T-helper 1 cell treated with Interleukin-12 subunit alpha and Interleukin-12 subunit beta and Interleukin-4 antibody, amounts not matched to agents 30 ng/mL and 1 ng/mL, for 36 hours (primary cell): ENCODE measurements around the gene ZNF136. TPM values are rescaled to one million over a fixed set of nuclear protein-coding genes. Genes with fewer than 3 reads are reported as not detected.

Source experiments
- intact Hi-C: fragments of 100-400 bp; cut with micrococcal nuclease; formaldehyde crosslinking; loops from one replicate; pipeline ENCODE4 v1.15.1; 2024
- total RNA-seq: library from RNA; stranded (reverse); gene quantifications from 2 replicates; pipeline ENCODE4 v1.2.3, GENCODE V29; 2022

ZNF136 gene
- total RNA-seq, 1 donor from 2014 or later: 17.5 TPM

DNA sequence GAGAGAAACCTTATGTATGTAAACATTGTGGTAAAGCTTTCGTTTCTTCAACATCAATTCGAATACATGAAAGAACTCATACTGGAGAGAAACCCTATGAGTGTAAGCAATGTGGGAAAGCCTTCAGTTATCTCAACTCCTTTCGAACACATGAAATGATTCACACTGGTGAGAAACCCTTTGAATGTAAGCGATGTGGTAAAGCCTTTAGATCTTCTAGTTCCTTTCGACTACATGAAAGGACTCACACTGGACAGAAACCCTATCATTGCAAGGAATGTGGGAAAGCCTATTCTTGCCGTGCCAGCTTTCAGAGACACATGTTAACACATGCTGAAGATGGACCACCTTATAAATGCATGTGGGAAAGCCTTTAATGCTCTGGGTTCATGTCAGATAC, 24.7 kb downstream of the ZNF136 start:
- intact Hi-C loops: no loop called here

DNA sequence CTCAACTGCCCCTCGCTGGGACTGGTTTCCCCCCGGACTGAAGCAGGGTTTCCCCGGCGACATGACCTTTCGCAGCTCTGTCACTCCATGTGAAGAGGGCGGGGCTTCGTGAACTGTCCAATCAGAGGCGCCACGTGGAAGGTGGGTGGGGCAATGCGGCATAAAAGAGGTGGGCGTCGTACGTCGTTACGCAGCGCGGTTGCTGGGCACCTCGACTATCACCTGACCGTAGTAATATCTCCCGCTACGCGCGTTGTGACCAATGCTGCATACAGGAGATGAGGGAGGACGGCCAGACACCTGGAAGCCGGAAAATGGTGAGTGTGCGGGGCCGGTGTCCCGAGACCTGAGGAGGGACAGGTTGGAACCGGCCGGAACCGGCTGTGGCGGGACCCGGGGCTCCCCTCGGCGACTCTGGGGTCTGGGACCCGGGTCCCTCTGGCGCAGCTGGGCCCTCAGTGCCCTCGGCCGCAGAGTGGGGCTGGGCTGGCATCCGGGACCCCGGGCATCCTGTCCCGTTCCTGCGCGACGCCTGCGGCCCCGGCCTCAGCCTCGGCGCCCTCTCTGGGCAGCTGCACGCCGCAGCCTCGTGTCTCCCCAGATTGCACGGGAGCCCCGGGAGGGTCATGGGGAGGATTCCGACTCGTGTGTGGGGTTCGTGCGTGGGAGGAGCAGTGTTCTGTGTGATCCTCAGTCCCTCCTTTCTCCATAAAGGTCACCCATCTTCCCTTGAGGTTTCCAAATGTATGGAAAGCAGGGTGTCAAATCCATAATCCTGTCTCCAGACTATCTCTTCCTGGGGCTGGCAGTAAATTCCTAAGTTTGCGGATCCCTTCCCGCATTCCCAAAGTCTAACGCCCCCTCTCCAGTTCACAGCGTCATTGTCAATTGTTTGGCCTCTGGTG, 32.2 kb downstream of the ZNF136 start:
- intact Hi-C loops: no loop called here

DNA sequence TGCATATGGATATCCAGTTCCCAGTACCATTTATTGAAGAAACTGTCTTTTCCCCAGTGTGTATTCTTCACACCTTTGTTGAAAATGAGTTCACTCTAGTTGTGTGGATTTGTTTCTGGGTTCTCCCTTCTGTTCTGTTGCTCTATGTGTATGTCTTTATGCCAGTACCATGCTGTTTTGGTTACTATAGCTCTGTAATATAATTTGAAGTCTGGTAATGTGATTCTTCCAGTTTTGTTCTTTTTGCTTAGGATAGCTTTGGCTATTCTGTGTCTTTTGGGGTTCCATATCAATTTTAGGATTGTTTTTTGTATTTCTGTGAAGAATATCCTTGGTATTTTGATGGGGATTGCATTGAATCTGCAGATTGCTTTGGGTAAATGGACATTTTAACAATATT, 35.2 kb downstream of the ZNF136 start:
- intact Hi-C loops: no loop called here

DNA sequence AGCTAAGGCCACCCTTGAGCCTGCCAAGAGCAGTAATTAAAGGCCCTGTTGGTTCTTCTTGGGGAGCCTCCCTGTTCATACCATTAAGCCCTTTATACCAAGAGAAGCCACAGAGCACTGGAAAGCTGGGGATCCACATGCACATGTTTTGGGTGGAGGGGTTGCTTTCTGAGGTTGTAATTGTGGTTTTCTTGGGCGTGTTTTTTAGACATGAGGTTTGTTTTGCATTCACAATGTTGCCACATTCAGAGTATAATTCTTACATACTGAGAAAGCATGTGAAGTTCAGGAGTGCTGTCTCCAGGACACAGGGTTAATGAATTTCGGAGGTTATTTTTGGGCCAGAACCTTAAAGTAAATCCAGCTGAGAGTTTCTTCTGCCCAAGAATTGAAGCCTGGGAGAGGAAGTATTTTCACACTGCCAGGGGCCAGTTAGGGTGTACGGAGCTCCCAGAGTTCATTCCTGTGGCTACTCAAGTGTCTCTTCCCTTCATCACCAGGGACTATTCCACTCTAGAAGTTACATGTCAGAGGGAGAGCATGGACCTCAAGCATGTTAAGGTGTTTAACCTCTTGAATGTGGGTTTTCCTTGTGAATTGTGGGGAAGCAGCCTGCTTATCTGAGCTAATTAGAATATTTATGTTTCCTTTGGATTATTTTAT, 37.0 kb downstream of the ZNF136 start:
- intact Hi-C loops: no loop called here

DNA sequence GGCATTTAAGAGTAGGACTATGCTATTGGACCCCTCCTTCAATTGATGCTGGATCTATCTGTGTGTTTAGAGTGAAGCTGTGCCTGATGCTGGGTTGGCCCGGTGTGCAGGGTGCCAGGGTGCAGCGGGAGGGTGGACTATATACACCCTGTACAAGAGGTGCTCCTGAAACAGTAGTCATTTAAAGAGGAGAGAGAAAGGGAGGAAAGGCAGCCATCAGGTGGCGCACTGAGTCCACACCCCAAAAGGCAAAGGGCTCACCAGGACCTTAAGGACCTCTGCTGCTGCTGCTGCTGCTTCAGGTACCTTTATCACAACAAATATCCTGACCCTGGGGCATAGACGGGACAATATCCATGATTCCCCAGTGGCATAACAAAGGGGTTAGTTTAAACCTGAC, 39.4 kb downstream of the ZNF136 start:
- intact Hi-C loops: loop anchor here (2.0 kb wide), 1 partner anchor 349 kb away; the partner anchor contains the start of gene ZNF564

DNA sequence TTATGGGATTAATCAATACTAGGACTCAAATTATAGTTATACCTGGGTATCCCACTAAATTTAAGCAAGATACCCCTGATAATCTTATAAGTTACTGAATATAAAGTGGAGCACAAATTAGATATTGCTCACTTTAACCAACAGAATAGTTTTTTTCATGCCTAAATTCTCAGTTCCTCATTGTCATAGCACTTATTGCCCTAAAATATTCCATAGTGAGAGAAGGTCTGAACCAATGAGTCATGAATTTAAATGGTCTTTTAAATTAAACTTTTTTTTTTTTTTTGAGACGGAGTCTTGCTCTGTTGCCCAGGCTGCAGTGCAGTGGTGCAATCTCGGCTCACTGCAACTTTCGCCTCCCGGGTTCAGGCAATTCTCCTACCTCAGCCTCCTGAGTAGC, 42.4 kb downstream of the ZNF136 start:
- intact Hi-C loops: no loop called here

DNA sequence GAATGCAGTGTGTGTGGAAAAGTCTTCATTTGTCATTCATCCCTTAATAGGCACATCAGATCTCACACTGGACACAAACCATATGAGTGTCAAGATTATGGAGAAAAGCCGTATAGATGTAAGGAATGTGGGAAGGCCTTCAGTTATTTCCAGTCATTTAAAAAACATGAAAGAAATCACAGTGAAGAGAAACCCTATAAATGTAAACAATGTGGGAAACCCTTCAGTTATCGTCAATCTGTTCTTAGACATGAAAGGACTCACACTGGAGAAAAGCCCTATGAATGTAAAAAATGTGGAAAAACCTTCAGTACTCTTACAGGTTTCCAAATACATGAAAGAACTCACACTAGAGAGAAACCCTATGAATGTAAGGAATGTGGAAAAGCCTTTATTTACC, 45.3 kb downstream of the ZNF136 start:
- intact Hi-C loops: no loop called here

DNA sequence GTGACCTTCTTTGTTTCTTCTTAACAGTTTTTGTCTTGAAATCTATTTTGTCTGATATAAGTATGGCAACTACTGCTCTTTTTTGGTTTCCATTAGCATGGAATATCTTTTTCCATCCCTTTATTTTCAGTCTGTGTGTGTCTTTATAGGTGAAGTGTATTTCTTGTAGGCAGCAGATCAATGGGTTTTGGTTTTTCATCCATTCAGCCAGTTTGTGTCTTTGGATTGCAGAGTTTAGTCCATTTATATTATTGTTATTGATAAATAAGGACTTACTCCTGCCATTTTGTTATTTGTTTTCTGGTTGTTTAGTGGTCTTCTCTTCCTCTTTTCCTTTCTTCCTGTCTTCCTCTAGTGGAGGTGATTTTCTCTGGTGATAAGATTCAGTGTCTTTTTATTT, 54.4 kb downstream of the ZNF136 start:
- intact Hi-C loops: no loop called here

DNA sequence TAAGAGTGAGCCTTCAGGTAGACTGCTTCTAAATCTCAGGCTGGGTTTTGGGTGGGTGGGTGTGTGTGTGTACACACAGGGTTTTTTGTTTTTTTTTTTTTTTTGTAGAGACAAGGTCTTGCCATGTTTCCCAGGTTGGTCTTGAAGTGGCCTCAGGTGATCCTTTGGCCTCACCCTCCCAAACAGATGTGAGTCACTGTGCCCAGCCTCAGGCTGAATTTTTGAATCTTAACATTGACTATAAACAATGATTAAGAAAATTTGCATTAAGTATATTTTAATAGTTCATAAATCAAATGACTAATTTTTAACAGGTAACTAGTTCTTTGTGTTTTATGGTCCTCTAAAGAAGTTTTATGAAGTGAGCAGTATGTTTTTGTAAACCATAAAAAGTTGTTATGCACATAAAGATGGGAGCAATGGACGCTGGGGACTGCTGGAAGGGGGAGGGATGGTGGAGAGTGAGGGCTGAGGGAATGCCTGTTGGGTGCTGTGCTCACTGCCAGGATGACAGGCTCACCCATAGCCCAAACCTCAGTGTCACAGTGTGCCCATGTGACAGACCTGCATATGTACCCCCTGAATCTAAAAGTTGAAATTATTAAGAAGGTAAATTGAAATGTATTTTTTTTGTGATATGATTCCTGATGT, 60.2 kb downstream of the ZNF136 start:
- intact Hi-C loops: no loop called here

DNA sequence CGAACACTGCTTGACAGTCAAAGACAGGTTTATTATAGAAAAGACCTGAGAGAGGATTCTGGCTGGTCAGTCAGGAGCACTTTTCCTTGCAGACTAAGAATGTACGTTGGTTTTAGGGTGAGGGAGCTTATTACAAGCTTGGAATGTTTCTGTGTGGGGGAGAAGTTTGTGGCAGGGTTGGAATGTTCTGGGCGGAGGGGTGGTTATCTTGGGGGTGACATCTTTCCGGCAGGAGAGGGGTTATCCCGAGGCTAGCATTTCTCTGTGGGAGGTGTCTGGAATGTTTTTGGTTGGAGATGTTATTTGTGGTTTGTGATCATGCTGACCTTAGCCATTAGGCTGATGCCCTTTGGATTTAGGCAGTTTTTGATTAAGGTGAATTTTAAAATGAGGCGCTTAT, 61.8 kb downstream of the ZNF136 start:
- intact Hi-C loops: no loop called here

DNA sequence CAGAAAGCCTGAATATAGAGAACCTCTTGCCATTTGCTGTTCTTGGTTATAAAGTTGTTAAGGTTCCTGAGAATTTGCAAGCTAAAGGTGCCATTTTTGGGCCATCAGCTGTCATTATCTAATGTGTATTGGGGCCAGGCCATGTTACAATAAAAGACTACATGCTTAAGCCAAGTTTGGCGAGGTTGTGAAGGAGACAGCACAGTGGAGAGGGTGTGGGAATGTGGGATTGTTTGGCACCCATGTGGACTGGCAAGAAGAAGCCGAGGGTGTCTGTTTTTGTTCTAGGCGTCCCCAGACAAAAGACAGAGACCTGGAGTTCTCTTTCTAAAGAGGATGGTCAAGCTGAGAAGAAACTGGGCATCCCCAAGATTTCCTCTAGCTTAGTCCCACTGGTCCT, 67.1 kb downstream of the ZNF136 start:
- intact Hi-C loops: no loop called here

DNA sequence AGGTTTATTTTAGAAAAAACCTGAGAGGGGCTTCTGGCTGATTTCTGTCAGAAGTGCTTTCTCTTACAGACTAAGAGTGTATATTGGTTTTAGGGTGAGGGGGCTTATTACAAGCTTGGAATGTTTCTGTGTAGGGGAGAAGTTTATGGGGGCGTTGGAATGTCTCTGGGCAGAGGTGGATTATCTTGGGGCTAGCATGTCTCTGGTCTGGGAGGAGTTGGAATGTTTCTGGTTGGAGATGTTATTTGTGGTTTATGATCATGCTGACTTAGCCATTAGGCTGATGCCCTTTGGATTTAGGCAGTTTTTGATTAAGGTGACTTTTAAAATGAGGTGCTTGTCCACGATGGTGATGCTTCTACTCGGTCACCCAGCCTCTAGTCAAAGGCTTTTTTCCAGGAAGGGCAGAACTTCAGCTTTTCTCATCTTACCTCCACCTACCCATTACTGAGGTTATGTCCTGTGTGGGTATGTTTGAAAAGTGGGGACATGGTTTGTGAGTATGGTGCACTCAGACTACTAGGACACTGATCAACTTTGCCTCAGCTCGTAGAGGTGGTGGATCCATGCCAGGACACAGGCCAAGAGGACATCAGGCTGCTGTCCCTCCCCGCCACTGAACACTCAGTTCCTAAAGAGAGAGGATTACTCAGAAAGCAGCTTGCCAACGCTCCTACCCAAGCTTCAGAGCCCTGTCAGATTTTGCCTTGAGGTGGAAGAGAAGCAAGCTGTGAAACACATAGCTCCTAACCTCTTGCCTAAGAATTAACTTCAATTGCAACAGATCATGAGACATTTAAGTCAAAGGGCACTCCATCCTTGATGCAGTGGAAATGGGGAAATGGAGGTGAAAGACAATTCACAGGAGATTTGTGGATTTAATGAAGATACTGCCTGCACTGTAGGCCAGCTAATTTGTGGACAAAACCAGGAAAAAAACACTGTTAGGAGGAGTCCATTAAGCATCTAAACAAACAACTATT, 68.1 kb downstream of the ZNF136 start:
- intact Hi-C loops: no loop called here

DNA sequence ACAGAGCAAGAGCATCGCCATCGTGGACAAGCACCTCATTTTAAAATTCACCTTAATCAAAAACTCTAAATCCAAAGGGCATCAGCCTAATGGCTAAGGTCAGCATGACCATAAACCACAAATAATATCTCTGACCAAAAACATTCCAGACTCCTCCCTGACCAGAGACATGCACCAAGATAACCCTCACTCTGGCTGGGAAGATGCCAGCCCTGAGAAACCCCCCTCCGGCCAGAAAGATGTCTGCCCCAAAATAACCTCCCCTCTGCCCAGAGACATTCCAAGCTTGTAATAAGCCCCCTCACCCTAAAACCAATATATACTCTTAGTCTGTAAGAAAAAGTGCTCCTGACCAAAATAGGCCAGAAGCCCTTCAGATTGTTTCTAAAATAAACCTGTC, 70.1 kb downstream of the ZNF136 start:
- intact Hi-C loops: no loop called here

DNA sequence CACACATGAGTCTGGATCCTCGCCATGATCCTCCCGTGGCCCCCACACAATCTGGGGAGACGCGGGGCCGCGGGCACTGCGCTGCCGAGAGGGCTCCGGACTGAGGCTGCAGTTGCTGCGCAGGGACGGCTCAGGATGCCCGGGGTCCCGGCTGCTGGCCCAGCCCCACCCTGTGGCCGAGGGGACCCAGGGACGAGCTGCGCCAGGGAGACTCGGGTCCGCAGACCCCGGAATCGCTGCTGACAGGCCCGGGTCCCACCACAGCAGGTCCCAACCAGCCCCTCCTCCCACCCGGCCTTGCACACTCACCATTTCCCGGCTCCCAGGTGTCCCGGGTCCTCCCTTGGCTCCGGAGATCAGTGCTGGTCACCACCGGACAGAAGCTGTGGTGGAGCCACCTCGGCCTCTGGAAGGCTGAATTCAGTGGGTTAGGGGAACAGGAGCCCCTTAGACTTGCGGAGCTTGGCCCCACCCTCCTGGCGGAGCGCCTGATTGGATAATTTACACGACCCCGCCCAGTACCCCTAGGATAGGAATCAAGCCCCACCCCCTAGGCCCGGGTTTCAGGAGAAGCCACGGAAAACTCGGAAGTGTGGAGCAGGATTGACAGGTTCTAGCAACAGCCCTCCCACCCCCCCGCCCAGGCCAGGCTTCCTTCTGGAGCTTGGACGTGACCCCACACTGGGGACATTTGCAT, 74.4 kb downstream of the ZNF136 start:
- intact Hi-C loops: no loop called here

Other genes with a start within 250 kb of the ZNF136 start
- 15.8 and 16.4 TPM in 2 replicates for gene ZNF700, start 238.0 kb upstream of the ZNF136 start, total RNA-seq
- 1.1 and 1.7 TPM in 2 replicates for gene ZNF763, start 198.1 kb upstream of the ZNF136 start, total RNA-seq
- gene ZNF433, start 127.4 kb upstream of the ZNF136 start, total RNA-seq: 0.29 and 0.46 TPM in 2 replicates
- gene ZNF878, start 110.1 kb upstream of the ZNF136 start, total RNA-seq: 0.32 and 0.54 TPM in 2 replicates
- 0.54 and 0.78 TPM in 2 replicates for gene ZNF844, start 98.4 kb upstream of the ZNF136 start, total RNA-seq
- gene ZNF20, start 22.7 kb upstream of the ZNF136 start, total RNA-seq: 1.2 and 4.5 TPM in 2 replicates
- gene ZNF625, start 6.4 kb upstream of the ZNF136 start, total RNA-seq: 3.1 and 4.0 TPM in 2 replicates
- 13.9 and 14.0 TPM in 2 replicates for gene ZNF44, start 131.8 kb downstream of the ZNF136 start, total RNA-seq
- gene ZNF563, start 170.5 kb downstream of the ZNF136 start, total RNA-seq: 2.2 and 2.5 TPM in 2 replicates
- 0.59 and 1.1 TPM in 2 replicates for gene ZNF442, start 202.6 kb downstream of the ZNF136 start, total RNA-seq
- gene ZNF799, start 238.2 kb downstream of the ZNF136 start, total RNA-seq: 3.9 and 4.2 TPM in 2 replicates